Fibroblast of skin of scalp (primary cell): ENCODE results near the gene GNG13.
"Not testable (repeated sequence)": the region's sequence is repeated elsewhere in the genome, so short reads cannot be mapped to it uniquely, and the experiment has no call there.

Source experiments
- DNase-seq: peaks from one replicate; pipeline ENCODE4 v3.0.0-alpha.2; 2013

The GNG13 gene

DNA sequence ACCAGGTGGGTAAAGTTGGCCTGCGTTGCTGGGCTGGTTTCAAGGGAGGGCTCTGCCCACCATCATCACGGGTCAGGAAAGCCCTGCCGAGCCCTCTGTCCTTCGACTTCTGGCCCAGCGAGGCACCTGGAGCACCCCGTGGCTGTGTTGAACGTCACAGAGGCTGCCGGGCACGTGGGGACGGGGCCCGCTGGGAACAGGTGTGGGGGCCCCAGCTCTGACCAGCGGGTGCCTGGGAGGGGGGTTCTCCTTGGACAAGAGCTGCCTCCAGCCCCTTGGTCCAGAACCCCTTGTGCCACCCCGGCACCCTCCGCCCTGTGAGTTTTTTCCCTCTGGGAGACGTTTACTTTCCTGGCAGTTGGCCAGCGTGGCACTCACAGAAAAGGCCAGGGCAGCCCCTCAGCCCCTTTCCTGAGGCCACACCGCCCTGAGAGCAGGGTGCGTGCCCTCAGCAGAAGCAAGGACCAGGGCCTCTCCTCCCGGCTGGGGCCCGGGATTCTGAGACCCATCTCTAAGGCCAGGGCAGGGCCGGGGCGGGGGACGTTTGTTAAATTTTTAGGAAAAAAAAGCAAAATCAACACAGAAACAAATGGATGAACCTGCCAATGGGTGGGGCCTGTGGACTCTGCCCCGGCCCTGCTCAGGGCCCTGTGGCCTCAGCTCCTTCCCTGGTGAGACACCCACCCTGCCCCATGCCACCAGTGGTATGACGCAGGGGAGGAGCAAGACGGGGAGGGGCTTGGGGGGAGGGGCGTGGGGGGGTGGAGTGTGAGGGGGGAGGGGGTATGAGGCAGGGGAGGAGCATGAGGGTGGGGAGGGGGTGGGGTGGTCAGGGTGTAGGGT, 31.3 kb upstream of the GNG13 start:
- DNase-seq, result no peak

DNA sequence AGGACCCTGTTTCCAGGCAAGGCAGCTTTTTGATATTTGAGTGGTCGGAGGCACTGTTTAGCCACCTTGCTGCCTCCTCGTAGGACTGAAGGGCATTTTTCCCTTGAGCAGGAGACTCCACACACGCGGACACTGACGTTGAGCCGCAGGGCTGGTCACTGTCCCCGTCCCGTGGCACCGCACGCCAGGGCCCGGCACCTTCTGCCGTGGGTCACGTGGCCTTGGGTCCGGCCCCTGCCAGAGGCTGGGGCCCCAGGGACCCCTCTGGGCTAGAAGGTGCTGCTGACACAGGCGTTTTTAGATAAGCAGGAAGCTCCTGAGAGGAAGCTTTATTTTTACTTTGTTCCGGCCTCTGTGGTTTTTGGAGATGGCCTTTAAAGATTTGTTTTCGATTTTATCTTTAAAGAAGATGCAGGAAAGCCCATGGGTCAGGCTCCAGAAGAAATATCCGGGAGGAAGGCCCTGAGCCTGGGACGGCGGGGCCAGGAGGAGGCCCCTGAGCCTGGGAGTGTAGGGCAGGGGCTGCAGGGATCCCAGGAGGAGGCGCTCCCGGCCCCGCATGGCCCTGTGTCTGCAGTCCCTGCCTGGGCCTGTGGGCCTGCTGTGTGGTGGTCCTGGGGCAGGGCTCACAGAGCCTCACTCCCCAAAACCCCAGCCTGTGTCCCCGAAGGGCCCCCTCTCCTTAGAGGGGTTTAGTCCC, 30.5 kb upstream of the GNG13 start:
- DNase-seq, result no peak

DNA sequence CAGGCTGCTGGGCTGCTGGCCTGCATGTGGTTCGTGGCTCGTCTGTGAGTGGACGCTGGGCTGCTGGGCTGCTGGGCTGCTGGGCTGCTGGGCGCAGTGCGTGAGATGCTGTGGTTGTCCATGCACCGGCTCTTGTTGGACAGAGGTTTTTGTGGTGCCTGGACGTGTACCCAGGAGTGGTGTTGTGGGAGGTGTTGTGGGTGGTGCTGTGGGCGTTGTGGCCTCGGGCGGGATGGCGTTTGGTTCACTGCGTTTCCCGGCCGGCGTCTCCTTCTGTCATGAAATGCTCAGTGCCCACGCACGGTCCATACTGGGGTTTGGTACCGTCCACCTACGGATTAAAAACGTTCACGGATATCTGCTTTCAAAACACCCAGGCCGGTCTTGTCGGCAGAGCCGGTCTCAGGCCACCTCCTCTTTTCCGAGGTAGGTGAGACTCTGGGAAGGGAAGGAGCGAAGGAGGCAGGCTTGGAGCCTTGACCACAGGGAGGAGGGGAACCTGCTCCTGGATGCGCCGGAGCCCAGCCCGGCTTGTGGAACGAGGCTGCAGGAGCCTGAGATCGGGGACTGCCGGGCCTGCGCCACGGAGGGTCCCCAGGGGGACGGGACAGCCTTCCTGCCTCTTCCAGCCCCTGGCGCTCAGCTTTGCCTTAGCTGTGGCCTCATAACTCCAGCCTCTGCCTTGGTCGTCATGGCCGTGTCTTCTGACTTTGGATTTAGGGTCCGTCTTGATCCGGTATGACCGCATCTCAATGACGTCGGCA, 29.8 kb upstream of the GNG13 start:
- DNase-seq, result no peak

DNA sequence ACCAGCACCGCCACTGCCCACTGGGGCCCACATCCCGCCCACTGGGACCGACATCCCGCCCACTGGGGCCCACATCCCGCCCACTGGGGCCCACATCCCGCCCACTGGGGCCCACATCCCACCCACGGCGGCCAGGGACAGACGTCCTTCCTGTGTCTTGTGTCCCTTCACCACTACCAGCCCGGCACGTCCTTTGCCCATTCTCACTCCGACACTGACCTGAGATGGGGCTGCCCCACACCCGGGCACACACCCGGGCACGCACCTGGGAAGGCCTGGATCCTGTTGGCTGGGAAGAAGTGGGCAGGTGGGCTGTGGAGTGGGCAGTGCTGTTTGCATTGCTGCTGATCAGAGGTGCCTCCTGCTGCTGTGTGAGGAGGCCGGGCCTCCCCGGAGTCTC, 28.4 kb upstream of the GNG13 start:
- no peak for DNase-seq

DNA sequence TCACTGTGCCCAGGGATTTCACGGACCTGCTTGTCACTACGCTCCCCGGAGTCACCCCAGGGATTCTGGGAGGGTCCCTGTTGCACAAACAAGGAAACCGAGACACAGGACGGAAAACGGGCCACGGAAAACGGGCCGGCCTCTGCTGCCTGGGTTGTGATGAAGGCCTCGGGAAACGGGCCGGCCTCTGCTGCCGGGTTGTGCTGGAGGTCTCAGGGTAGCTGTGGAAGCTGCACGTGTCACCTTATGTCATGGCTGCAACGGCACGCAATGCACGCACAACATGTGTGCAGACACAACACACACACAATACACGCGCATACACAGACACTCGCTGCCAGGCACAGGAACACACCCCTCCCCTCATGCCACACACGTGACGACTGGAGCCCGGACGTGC, 27.0 kb upstream of the GNG13 start:
- DNase-seq, result no peak

DNA sequence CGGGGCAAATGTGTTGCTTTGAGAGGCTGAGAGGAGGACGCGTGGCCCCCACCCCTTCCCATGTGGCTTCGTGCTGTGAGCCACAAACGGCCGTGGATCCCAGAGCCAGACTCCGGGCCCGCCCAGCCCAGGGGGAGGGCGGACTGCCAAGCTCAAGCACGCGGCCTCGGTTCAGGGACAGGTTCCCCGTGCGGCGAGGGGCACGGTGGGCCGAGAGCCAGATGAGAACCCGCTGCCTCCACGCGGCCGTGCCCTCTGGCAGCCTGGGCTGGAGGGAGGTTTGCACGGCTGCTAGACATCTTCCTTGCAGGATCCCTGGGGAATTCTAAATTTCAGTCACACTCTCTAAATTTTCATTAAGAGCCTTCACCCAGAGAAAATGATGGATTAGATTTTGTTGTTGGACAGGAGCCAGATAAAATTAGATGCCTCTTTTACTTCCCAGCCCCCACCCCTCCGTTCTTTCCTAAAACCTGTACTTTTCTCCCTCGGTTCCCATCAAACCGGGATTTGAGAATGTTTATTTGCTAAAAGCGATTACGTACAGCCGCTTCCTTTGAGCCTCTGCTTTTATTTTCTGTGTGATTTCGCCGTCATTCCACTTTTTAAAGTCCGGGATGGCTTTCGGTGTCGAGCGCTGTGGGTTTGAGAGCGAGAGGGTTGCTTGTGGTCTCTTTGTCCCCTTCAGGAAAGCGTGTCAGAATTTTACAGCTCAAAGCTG, 25.0 kb upstream of the GNG13 start:
- DNase-seq, result no peak

DNA sequence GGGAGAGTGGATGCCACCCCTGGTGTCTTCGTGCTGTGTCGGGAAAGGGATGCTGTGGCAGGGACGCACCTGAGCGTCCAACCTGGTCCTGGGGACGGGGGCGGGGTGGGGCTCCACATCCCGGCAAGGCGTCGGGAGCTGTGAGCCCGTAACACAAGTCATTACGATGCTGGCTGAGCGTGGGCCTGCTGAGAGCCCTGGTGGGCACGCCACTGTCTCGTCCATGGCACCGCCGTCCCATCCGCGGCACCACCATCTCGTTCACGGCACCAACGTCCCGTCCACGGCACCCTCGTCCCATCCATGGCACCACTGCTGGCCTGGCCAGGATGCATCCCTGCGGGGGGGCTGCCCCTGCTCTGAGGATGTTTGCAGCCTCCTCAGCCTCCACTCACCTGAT, 24.1 kb upstream of the GNG13 start:
- no peak for DNase-seq

DNA sequence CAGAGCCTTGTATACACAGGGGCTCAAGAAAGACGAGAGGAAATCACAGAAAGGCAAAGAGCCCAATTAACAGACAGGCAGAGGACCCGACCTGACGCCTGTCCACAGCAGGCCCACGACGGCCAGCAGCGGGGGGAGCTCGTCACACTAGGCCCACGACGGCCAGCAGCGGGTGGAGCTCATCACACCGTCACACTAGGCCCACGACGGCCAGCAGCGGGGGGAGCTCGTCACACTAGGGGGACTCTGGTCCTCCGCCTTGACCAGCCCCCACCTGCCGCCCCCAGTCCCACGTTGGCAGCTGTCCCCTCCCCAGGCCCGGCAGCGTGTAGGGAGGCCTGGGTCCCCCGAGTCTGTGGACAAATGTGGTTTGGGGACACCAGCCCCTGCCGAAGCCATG, 23.7 kb upstream of the GNG13 start:
- no peak for DNase-seq

DNA sequence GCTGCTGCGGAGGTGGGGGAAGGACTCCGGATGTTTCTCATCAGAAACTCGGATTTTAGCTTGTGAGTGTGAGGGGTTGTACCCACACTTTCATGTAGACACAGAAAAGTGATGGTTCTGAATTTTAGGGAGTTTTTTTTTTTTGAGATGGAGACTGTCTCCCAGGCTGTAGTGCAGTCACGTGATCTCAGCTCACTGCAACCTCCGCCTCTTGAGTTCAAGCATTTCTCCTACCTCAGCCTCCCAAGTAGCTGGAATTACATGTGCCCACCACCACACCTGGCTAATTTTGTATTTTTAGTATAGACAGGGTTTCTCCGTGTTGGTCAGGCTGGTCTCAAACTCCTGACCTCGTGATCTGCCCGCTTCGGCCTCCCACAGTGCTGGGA, 22.4 kb upstream of the GNG13 start:
- no peak for DNase-seq

DNA sequence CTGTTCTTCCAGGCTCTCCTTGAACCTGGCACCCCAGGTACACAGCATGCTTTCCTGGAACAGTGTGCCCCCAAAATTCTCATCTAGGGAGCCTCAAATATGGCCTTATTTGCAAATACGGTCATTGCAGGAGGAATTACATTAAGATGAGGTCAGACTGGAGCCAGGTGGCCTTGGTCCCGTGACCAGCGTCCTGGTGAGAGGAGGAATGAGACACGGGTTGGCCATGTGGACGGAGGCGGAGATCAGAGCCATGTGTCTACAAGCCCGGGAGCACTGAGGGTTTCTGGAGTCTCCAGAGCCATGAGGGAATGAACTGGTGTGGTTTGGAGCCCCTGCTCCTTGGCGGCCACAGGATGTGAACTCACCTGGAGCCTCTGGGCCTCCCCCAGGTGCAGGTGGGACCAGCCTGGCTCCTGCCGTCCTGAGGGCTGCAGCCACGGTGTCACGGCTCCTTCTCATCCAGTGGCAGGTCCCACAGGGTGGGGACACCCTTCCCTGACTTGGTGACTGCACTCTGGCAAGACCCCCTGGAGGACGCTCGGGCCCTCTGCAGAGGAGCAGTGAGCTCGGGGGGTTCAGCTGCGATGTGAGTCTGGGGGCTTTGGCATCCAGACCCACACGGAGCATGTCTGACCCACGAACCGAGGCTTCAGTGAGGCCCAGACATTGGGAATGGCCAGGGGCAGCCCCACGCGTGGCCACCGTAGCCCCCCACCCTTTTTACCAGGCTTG, 21.8 kb upstream of the GNG13 start:
- no peak for DNase-seq

DNA sequence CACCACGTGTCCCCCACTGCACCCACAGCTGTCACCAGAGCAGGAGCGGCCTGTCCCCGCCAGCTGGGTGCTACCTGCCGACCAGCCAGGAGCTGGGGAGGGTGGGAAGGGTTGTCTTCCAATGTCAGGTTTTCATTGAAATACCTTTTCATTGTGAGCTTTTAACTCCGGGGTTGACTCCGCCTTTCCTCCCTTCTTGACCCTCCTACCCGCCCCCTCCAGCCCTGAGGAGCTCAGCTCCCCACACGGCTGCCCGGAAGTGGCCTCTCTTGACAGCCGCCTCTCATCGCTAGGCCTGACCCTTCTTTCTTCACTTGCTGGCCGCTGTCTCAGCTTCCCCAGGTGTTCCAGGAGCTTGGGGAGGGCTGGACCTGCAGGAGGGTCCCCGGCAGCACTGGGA, 21.2 kb upstream of the GNG13 start:
- DNase-seq, result no peak

DNA sequence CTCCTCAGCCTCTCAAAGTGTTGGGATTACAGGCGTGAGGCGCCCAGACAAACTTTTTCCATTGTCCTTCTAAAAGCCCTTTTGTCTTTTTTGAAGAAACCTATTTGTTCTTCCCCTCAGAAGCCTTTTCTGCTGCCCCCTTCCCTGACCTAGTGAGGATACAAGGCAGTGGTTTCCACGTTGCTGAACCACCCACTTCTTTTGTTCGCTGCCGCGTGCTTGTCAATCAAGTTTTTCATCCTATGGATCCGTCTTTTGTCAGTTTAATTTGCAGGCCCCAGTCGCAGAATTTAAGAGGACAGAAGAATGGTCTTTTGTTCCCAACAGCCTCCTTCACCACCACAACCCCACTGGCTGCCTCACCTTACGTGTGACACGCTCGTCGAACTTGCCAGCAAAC, 20.2 kb upstream of the GNG13 start:
- DNase-seq, result no peak

DNA sequence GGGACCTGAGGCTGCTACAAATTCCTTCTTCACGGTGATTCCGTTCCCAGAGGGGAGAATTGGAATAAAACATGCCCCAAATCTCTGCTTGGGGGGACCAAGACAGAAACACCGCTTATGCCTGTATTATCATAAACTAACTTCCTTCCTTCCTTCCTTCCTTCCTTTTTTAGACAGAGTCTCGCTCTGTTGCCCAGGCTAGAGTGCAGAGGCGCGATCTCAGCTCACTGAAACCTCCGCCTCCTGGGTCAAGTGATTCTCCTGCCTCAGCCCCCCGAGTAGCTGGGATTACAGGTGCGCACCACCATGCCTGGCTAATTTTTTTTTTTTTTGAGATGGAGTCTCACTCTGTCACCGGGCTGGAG, 19.5 kb upstream of the GNG13 start:
- not testable (repeated sequence) for DNase-seq

DNA sequence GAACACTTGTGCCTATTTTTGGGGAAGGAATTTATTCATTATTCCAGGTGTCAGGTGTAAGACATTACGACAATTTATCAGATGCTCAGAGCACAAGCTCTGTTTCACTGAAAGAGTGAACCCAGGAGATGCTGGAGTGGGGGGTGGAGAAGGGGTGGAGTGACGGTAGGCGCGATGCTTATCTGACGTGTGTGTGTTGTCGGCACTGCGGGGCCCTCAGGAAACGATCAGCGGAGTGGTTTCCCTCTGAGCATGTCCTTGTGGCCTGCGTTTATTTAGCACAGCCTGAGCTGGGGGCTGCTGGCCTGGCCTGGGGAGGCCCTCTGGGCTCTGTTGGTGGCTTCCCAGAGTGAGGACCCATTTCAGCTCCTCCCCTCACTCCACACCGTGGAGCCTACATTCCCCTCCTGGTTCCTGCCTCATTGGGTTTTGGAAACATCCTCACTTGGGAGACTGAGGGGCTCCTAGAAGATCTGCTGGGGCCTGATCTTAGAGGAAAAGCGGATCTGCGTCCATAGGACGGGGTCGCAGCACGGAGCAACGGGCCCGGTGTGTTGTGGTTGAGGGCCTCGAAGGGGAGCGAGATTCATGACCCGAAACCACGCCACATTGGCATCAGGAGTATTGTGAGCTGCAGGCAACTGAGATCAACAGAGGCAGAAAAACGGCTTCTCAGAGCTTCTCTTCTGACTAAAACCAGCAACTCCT, 19.0 kb upstream of the GNG13 start:
- DNase-seq, result no peak

DNA sequence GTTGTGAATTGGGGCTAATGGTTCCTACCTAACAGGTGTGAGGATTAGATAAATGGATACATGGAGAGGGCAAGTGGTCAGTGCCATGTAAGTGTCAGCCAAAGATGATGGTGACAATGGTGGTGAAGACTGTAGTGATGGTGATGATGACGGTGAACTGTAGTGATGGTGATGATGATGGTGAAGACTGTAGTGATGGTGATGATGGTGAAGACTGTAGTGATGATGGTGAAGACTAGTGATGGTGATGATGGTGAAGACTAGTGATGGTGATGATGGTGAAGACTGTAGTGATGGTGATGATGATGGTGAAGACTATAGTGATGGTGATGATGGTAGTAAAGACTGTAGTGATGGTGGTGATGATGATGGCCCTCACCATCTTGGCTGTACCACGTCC, 18.1 kb upstream of the GNG13 start:
- no peak for DNase-seq

DNA sequence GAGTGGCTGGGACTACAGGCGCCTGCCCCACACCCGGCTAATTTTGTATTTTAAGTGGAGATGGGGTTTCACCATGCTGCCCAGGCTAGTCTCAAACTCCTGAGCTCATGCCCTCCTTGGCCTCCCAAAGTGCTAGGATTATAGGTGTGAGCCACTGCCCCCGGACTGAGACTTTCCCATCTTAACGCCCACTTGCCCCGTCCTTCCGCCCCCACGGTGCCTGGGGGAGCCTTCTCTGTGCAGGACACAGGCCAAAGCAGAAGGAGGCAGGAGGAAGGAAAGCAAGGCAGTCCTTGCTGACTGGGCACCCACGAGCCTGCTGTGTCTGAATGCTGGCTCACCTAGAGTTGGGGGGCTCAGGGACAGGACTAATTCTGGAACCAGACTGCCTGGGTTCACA, 17.6 kb upstream of the GNG13 start:
- DNase-seq, result no peak

DNA sequence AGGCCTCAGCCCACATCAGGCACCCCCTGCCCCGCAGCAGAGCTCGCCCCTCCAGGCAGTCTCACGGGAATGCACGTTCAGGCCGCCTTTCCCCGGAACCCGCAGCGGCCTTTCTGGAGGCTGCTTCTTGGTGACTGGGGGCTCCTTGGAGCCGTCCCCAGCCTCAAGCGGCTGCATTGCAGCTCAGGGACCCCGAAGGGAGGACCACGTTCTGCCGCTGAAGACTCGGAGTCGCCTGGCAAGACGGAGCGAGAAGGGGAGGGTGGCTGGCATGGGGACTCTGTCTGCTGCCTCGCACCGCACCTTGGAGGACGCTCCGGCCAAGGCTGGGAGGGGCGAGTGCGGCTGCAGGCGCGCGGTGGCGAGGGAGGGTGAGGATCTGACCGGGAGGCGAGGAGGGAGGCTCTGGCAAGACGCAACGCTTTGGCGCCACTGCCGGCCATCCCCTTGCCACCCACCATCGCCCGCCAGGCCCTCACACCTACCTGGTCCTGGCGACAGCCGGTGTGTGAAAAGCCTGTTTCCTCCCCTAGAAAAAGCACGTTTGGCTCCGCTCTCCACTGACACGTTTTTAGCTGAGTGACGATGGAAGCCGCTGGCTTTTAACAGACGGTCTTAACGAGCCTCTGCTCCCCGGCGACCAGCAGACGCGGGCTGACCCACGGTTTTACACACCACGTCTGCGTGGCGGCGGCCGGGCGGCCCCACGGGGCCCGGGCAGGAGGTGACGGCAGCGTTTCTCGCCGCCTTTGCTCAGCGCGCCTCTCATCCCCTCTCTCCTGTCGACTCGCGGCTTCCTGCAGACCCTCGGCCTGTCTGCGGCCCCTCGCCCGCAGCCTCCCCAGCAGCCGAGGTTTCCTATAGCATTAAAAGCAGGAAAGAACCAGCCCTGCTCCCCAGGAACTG, 16.7 kb upstream of the GNG13 start:
- no peak for DNase-seq

DNA sequence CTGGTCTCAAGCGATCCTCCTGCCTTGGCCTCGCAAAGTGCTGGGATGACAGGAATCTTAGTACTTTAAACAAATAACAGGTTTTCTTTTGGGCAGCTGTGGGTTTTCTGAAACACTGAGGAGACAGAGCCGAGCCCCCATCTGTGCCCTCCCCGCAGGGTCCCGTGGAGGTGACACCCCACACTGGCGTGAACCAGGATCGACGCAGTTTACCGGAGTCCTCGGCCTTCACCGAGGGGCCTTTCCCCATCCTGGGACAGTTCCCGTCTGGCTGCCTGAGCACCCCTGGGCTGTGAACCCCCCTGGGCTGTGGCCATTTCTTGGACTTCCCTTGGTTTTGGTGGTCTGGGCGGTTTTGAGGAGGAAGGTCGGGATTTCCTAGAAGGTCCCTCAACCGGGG, 15.3 kb upstream of the GNG13 start:
- no peak for DNase-seq

DNA sequence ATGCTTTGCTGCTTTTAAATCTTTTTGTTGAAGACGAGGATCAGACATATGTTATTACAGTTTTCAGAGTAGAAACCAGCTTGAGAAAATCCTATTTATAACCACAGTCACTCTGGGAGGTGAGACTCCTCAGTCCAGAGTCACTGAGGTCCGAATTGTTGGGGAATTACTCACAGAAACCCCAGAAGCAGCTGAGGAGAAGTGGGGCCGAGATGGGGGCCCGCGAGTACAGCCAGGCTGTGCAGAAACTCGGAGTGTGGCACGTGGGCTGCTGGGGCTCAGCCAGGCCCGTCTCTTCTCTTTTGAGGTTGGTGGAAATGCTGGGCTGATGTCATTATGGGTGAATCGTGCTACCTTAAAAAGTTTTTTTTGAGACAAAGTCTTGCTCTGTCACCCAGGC, 14.4 kb upstream of the GNG13 start:
- peak; percentile 77 for DNase-seq

DNA sequence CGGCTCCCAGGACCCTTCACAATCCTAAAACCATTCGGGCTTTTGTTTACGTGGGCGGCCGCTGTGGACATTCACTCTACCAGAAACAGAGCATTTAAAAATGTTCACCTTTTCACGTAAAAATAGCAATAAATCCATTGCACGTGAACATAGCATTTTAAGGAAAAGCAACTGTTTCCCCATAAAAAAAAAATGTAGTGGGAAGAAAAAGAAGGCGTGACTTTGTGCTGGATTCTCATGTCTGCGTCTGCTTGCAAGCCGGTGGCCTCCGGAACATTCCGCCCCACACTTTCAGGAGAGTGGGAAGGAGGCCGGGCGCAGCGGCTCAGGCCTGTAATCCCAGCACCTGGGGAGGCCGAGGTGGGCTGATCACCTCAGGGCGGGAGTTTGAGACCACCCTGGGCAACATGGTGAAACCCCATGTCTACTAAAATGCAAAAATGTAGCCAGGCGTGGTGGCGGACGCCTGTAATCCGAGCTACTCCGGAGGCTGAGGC, 13.4 kb upstream of the GNG13 start:
- no peak for DNase-seq
